22Rv1 (cell line): ENCODE data around the gene CCDC170.
A peak's percentile ranks its signal among the peaks of the same experiment; 100 is the strongest.
"Not testable (repeated sequence)": the region's sequence is repeated elsewhere in the genome, so short reads cannot be mapped to it uniquely, and the experiment has no call there.

Source experiments
- H3K27ac ChIP-seq: fragments of 450-650 bp; 2 replicates; pipeline ENCODE4 v1.5.1; 2017
- CTCF ChIP-seq: fragments of 450-650 bp; IDR thresholded peaks from 2 replicates; pipeline ENCODE4 v1.5.1; 2017; ENCODE audit warnings: mild to moderate bottlenecking
- ZFX ChIP-seq: fragments of 450-650 bp; IDR thresholded peaks from 2 replicates; pipeline ENCODE4 v1.6.1; 2017; ENCODE audit warnings: antibody characterized with exemption, borderline replicate concordance

Gene CCDC170

GRCh38 chr6:151535476-151536187 is 41.8 kb downstream of the CCDC170 start:
- no peak overlapping the region for H3K27ac ChIP-seq
- no peak for TF ChIP-seq CTCF
- TF ChIP-seq ZFX = no peak

GRCh38 chr6:151536188-151536479 is 42.3 kb downstream of the CCDC170 start:
- no peak overlapping the region for H3K27ac ChIP-seq
- no peak for TF ChIP-seq CTCF
- no peak for TF ChIP-seq ZFX

- H3K27ac ChIP-seq = no peak overlapping the region
- TF ChIP-seq CTCF (no peak), ZFX (no peak)
Measured at GRCh38 chr6:151537556-151537955, 43.7 kb downstream of the CCDC170 start.

- H3K27ac ChIP-seq = no peak overlapping the region
- no peak for TF ChIP-seq CTCF
- TF ChIP-seq ZFX = no peak
Measured at GRCh38 chr6:151539506-151540268, 45.9 kb downstream of the CCDC170 start.

- TF ChIP-seq CTCF = no peak
- TF ChIP-seq ZFX = no peak
- H3K27ac ChIP-seq = no peak overlapping the region
Measured at GRCh38 chr6:151544453-151544852, 50.6 kb downstream of the CCDC170 start.

- H3K27ac ChIP-seq = not testable (repeated sequence)
Measured at GRCh38 chr6:151544884-151545283, 51.1 kb downstream of the CCDC170 start.

GRCh38 chr6:151546941-151547659 is 53.3 kb downstream of the CCDC170 start:
- TF ChIP-seq CTCF = peak; percentile 60
- no peak for TF ChIP-seq ZFX
- H3K27ac ChIP-seq = no peak overlapping the region
